Right ventricle myocardium superior (tissue), 1 donor: ENCODE results near the gene PRMT7. TPM values are rescaled to one million over a fixed set of nuclear protein-coding genes. Genes with fewer than 3 reads are reported as not detected.

ENCODE experiments used
- ATAC-seq: fragments of 200-7000 bp; cut with Tn5 transposase; one replicate; pipeline ENCODE4 v1.9.1; 2020; ENCODE audit warnings: mild to moderate bottlenecking; ENCODE audit not compliant: poor library complexity
- DNase-seq: peaks from one replicate; pipeline ENCODE4 v3.0.0-alpha.2; 2020
- intact Hi-C: fragments of 100-400 bp; cut with DNase I; formaldehyde crosslinking; loops from one replicate; pipeline ENCODE4 v1.11.2; 2022
- total RNA-seq: library from RNA; stranded (reverse); fragmentation: NEBNext Ultra II Directional; extraction: Animal tissue kit (Norgen Biotek cat#: 25700); gene quantifications from one replicate; pipeline ENCODE4 v1.2.1, GENCODE V29; 2021
- donor health status: DM: no; HTN: yes; CAD: no; lungs with severe emphysema.

The PRMT7 gene
- total RNA-seq, 1 donor from 2014 or later, result 28.1 TPM

- no peak for DNase-seq
- intact Hi-C loops, result no loop called here
- no peak for ATAC-seq
These were observed 46.7 kb downstream of the PRMT7 start for GRCh38 chr16:68357521-68357922.

DNA sequence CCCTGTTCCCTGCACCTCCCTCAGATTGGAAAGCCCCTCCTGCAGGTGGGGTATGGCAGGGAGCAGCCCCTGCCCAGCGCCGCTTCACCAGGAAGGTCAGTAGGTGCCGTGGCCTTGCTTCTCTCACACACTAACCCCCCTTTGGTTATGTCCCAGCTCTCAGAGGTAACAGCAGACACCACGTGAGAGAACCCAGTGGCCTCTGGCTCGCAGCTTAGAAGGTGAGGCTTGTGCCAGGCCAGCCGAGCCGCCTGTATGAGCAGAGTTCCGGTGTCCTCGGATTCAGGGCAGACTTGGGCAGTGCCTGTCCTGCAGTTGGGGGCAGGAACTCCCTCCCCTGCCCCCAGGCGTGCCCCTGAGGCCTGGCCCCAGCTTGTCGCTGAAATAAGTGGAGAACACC lies 47.1 kb downstream of the PRMT7 start:
- DNase-seq, result no peak
- intact Hi-C loops, result no loop called here
- ATAC-seq, result no peak

GRCh38 chr16:68358951-68359350 lies 48.1 kb downstream of the PRMT7 start:
- intact Hi-C loops, result no loop called here
- ATAC-seq (no peak), DNase-seq (no peak)

- ATAC-seq (no peak), DNase-seq (no peak)
- intact Hi-C loops, result no loop called here
These were observed 48.8 kb downstream of the PRMT7 start for GRCh38 chr16:68359398-68360191.

DNA sequence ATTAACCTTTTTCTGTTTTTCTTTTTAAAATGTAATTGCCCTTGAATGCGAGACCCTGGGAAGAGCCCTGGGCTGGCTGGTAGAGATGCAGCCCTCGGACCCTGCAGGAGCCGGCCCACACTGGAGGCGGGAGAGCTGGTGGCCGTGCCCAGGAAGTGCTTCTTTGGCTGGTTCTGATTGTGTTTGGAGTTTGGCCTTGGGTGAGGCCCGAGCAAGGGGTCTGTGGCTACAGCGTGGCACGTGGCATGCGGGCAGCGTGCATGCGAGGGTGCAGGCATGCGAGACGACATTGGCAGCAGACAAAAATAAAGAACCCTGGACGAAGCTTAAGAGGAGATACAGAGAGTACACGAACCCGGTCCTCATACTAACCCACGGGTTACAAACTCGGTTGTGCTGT lies 49.7 kb downstream of the PRMT7 start:
- DNase-seq, result no peak
- intact Hi-C loops, result no loop called here
- no peak for ATAC-seq

DNA sequence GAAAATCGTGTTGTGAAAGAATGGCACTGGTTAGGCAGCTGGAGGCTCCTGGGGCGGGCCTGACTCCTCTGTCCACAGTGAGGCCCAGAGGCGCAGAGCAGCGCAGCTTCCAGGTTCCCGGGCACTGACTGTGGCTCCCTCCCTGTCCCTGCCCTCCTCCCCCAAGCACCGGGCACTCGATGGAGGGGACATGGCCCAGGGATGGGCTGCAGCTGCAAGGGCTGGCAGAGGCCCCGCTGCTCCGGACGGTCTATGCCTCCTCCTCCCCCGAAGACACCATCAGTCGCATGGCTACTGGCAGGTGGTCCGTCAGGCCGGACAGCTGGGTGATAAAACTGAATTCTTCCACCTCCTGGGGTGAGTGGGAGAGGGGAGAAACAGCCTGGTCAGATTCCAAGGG lies 50.1 kb downstream of the PRMT7 start:
- intact Hi-C loops, result no loop called here
- DNase-seq, result no peak
- ATAC-seq, result no peak

DNA sequence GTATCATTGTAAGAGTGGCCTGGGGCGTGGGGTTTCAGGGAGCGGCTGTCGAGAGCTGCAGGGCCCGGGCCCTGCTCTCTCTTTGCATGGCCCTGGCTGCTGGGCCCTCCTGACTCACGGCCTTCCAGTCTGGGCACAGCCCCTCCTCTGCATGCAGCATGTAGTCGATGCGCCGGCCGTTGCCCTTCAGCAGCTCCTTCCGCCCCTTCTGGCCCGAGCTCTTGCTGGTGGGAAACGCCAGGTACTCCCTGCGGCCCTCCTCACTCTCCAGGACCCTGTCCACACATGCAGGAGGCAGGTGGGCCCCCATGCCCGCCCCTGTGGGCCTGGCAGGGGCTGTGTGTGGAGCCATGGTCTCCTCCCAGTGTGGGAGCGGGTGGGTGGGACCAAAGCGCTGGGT lies 50.7 kb downstream of the PRMT7 start:
- intact Hi-C loops, result no loop called here

DNA sequence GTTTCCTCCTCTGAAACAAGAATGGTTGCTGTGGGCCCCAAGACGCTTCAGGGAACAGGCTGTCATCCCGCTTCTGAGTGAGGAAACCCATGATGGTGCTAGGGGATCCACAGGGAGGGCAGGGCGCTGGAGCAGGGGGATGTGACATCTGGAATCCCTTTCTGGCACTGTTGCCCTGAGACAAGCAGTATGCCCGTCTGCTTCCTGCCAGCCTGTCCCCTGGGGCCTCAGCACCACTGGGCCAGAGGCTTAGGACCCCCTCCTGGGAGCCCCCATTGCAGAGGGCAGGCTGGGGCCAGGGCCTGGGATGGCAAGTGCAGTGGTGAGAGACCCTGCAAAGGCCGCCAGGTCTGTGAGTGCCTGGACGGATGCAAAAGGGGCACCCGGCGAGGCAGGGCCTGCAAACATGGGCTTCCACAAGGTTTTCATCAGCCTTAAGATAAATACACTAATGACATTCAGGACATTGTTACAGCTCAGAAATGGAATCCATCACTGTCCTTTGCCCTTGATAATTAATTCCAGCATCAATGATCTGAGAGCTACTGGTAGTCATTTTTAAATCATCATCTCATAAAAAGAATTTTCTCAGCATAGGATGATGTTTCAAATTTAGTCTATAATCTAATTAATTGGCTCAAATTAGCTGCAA lies 51.6 kb downstream of the PRMT7 start:
- no peak for ATAC-seq
- intact Hi-C loops, result no loop called here
- no peak for DNase-seq

More for the DNA sequence above, 50.7 kb downstream of the PRMT7 start:
- ATAC-seq (no peak), DNase-seq (no peak)

- DNase-seq (no peak), ATAC-seq (no peak)
- intact Hi-C loops, result no loop called here
These were observed 52.3 kb downstream of the PRMT7 start for GRCh38 chr16:68362947-68363657.

GRCh38 chr16:68363658-68364521 lies 53.1 kb downstream of the PRMT7 start:
- intact Hi-C loops, result no loop called here
- ATAC-seq (no peak), DNase-seq (no peak)

- DNase-seq, result no peak
- ATAC-seq, result no peak
- intact Hi-C loops, result no loop called here
These were observed 53.8 kb downstream of the PRMT7 start for GRCh38 chr16:68364561-68364998.

DNA sequence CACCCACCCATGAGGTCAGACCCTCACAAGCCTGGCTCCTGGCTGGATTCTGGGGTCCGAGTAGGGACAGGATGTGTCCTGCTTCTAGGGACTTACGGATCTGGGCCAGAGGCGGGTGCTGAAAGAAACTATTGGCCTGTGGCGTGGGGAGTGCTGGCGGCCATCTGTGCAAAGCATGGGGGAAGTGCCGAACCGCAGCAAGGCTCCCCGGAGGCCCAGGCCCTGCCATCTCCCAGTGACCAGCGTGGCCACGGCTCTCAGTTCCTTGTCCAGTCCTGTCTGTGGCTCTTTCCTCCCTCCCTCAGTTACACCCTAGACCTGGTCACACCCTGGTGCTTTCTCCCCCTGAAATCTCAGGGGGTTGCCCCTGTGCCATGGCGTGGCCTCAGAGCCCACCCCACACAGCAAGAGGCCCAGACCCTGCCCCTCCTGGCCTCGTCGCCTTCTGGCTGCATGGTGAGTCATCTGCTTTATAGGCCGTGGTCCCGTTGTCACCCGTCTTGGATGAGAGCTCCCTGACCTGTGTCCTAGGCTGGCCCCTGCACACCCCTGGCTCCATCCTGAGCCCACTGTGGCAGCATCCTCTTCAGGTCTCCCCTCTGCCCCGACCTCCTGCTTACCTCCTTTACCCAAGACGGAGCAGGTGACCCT lies 54.5 kb downstream of the PRMT7 start:
- DNase-seq, result peak; percentile 62
- ATAC-seq, result peak; percentile 23
- intact Hi-C loops, result no loop called here

DNA sequence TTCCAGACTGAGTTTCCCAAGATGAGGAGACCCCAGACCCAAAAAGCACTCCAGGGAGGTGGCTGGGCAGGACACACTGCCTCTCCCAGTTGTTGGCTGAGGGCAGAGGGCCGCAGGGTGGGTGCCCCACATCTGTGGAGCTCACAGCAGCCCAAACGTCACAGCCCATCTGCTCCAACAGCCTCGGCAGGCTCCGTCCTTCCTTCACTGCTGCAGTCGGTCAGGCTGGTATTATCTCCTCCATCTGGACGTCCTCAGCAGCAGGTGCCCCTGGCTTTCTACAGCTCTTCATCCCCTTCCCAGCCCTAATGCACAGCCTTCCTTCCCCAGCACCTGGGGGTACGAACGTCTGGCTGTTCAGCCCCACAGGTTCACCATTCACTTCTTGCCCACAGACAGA lies 55.2 kb downstream of the PRMT7 start:
- no peak for DNase-seq
- intact Hi-C loops, result no loop called here
- no peak for ATAC-seq

DNA sequence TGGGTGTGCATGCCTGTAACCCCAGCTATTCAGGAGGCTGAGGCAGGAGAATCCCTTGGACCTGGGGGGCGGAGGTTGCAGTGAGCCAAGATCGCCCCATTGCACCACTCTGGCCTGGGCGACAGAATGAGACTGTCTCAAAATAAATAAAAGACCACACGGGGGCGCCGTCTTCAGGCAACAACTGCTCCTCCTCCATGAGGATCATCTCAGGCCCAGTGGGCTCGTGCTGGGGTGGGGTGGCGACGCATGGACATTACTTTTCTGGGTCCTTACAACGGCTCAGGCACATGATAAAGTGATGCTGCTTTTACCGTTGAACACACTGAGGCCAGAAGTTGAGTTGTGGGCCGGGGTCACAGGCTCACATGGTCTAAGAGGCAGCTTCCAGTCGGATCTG lies 56.2 kb downstream of the PRMT7 start:
- intact Hi-C loops, result no loop called here
- DNase-seq (no peak), ATAC-seq (no peak)

GRCh38 chr16:68367440-68367839 lies 56.6 kb downstream of the PRMT7 start:
- DNase-seq (no peak), ATAC-seq (no peak)
- intact Hi-C loops, result no loop called here

GRCh38 chr16:68367891-68368290 lies 57.1 kb downstream of the PRMT7 start:
- ATAC-seq (no peak), DNase-seq (no peak)
- intact Hi-C loops, result no loop called here

DNA sequence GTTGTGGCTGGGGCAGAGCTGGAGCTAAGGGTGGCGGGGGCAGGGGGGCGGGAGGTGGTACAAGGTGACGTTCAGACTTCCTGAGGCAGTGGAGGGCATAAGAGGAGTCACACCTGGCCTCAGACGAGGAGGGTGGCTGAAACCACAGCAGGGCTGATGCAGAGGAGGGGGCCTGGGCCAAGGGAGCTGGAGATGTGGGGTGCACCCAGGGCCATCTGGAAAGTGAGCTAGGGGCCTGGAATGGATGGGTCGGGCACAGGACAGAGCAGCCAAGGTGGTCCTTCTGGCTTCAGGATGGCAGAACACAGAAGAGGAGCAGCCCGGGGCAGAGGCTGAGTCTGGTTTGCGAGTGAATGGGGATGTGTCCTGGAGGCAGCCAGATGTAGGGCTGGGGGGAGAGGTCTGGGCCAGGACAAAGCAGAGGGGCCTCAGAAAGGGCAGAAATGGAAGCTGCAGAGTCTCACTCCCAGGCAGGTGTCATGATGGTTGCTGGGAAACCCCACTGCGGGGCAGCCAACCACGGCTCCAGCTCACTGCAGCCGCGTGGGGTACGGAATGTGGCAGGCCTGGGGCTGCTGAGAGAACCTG lies 57.6 kb downstream of the PRMT7 start:
- DNase-seq (no peak), ATAC-seq (no peak)
- intact Hi-C loops, result no loop called here

- no peak for ATAC-seq
These were observed 58.3 kb downstream of the PRMT7 start for GRCh38 chr16:68369168-68369567.

More at GRCh38 chr16:68369168-68369567, 58.3 kb downstream of the PRMT7 start:
- DNase-seq, result no peak
- intact Hi-C loops, result no loop called here
